HepG2 (cell line): ENCODE data around the gene DLG2. TPM values are rescaled to one million over a fixed set of nuclear protein-coding genes. Genes with fewer than 3 reads are reported as not detected.

Experiments used
- ATAC-seq: fragments of 200-7000 bp; cut with Tn5 transposase; 3 replicates; pipeline ENCODE4 v1.9.1; 2020; ENCODE audit warnings: mild to moderate bottlenecking, moderate library complexity
- BruUV-seq: library from RNA; stranded (reverse); fragments of 400-500 nt; replicated peaks from 2 replicates; lab custom pipeline; 2021; lab: Mats Ljungman, UMichigan
- CTCF ChIA-PET: fragments of 300-600 bp; formaldehyde crosslinking; extraction: SDS; loops from one replicate; lab custom pipeline; 2021; ENCODE audit warnings: low total read pairs, inconsistent platforms, low intra/inter-chr PET ratio; lab: Yijun Ruan, JAX
- POLR2A ChIA-PET: fragments of 350-600 bp; sonication (Branson Sonifier 250); formaldehyde crosslinking; loops from one replicate; lab custom pipeline; 2020; ENCODE audit warnings: antibody characterized with exemption, inconsistent platforms; lab: Yijun Ruan, JAX
- DNase-seq: peaks from one replicate; pipeline ENCODE4 v3.0.0-alpha.2; 2015; ENCODE audit warnings: low spot score
- FAIRE-seq: peaks from 3 replicates; lab custom pipeline; 2011; peaks lifted over from hg19 to GRCh38; lab: Jason Lieb, UNC
- H2AFZ ChIP-seq: one replicate; pipeline ENCODE4 v1.6.1; 2011; ENCODE audit warnings: low read length, inconsistent platforms
- H3K27ac ChIP-seq: fragments of 300-600 bp; 3 replicates; pipeline ENCODE4 v1.8.0; 2011; ENCODE audit warnings: mixed run types, mild to moderate bottlenecking, mixed read lengths, low read length, inconsistent platforms; ENCODE audit not compliant: insufficient read depth; ENCODE audit errors: extremely low read length
- H3K27me3 ChIP-seq, 2 experiments: fragments of 200-600 bp in 1 of 2; 2 replicates in 1 of 2; 3 replicates in 1 of 2; pipeline versions ENCODE4 v1.6.0 to v1.8.0; 2011; ENCODE audit warnings: low read length in 2 of 2, mild to moderate bottlenecking in 2 of 2, moderate library complexity in 2 of 2, inconsistent platforms in 1 of 2; ENCODE audit not compliant: insufficient read depth in 2 of 2, control insufficient read depth in 1 of 2
- H3K36me3 ChIP-seq, 2 experiments: fragments of 200-600 bp in 1 of 2; replicated peaks in 1 of 2; 2 replicates in 1 of 2; 3 replicates in 1 of 2; pipeline versions ENCODE4 v1.5.1 to v1.8.0; 2011; ENCODE audit warnings: low read length in 2 of 2, inconsistent platforms in 1 of 2; ENCODE audit not compliant: insufficient read depth in 2 of 2, control insufficient read depth in 1 of 2
- H3K4me1 ChIP-seq: 2 replicates; pipeline ENCODE4 v1.5.1; 2012; ENCODE audit warnings: low read length, inconsistent platforms; ENCODE audit not compliant: insufficient read depth
- H3K4me2 ChIP-seq: 2 replicates; pipeline ENCODE4 v1.6.0; 2011; ENCODE audit warnings: low read depth, low read length, inconsistent platforms
- H3K4me3 ChIP-seq, 3 experiments: fragments of 200-600 bp in 1 of 3; sonication (generic), shearing (Covaris generic) in 1 of 3; replicated peaks in 1 of 3; 2 replicates each; pipeline ENCODE4 v1.5.1; 2011 to 2016; ENCODE audit warnings: low read length in 3 of 3, inconsistent platforms in 2 of 3, low read depth in 2 of 3, mild to moderate bottlenecking in 2 of 3, control low read depth in 1 of 3, mixed read lengths in 1 of 3; ENCODE audit not compliant: insufficient read depth in 1 of 3
- H3K79me2 ChIP-seq: one replicate; pipeline ENCODE4 v1.6.1; 2011; ENCODE audit warnings: low read length, inconsistent platforms; ENCODE audit not compliant: insufficient read depth
- H3K9ac ChIP-seq: 2 replicates; pipeline ENCODE4 v1.6.0; 2011; ENCODE audit warnings: mild to moderate bottlenecking, low read depth, low read length, inconsistent platforms; ENCODE audit not compliant: insufficient read depth
- H3K9me3 ChIP-seq: 2 replicates; pipeline ENCODE4 v1.5.1; 2012; ENCODE audit warnings: mild to moderate bottlenecking, low read length
- H4K20me1 ChIP-seq: 2 replicates; pipeline ENCODE4 v1.6.0; 2011; ENCODE audit warnings: inconsistent platforms, mild to moderate bottlenecking, low read length, moderate library complexity; ENCODE audit not compliant: insufficient read depth
- FLYWCH1 ChIP-seq: sonication (generic); formaldehyde crosslinking; IDR thresholded peaks from 2 replicates; pipeline ENCODE4 v1.8.1; 2023; ENCODE audit warnings: mild to moderate bottlenecking, missing genetic modification reagents
- FOXP4 ChIP-seq: sonication (generic); formaldehyde crosslinking; IDR thresholded peaks from 2 replicates; pipeline ENCODE4 v1.4.0; 2020; ENCODE audit warnings: missing genetic modification reagents
- HOXA5 ChIP-seq: sonication (generic); formaldehyde crosslinking; IDR thresholded peaks from 2 replicates; pipeline ENCODE4 v1.4.0; 2020; ENCODE audit warnings: missing genetic modification reagents
- JUN ChIP-seq: sonication (generic); formaldehyde crosslinking; IDR thresholded peaks from 2 replicates; pipeline ENCODE4 v1.4.0; 2020; ENCODE audit warnings: mild to moderate bottlenecking, missing genetic modification reagents
- KLF15 ChIP-seq: sonication (generic); formaldehyde crosslinking; IDR thresholded peaks from 2 replicates; pipeline ENCODE4 v1.8.1; 2023; ENCODE audit warnings: borderline replicate concordance, mild to moderate bottlenecking, inconsistent platforms, missing genetic modification reagents, mixed read lengths
- NFKBIZ ChIP-seq: IDR thresholded peaks from 2 replicates; pipeline ENCODE4 v1.6.1; 2018; ENCODE audit warnings: missing genetic modification reagents, missing compliant biosample characterization
- PREB ChIP-seq: sonication (generic); formaldehyde crosslinking; IDR thresholded peaks from 2 replicates; pipeline ENCODE4 v1.4.0; 2020; ENCODE audit warnings: missing genetic modification reagents
- RFX3 ChIP-seq: IDR thresholded peaks from 2 replicates; pipeline ENCODE4 v1.6.1; 2016; ENCODE audit warnings: missing biosample characterization, missing genetic modification reagents
- SYNCRIP ChIP-seq: fragments of 200-400 bp; formaldehyde crosslinking; IDR thresholded peaks from 2 replicates; pipeline ENCODE4 v1.6.1; 2018; ENCODE audit warnings: mild to moderate bottlenecking, low read depth, low read length; ENCODE audit not compliant: insufficient read depth
- TFE3 ChIP-seq: IDR thresholded peaks from 2 replicates; pipeline ENCODE4 v1.6.1; 2016
- ZIK1 ChIP-seq: sonication (generic); formaldehyde crosslinking; IDR thresholded peaks from 2 replicates; pipeline ENCODE4 v1.5.0; 2020; ENCODE audit warnings: mild to moderate bottlenecking, low read depth, missing genetic modification reagents, borderline replicate concordance
- ZNF256 ChIP-seq: sonication (generic); formaldehyde crosslinking; conservative IDR thresholded peaks from 2 replicates; pipeline ENCODE4 v1.4.0; 2020; ENCODE audit warnings: missing genetic modification reagents
- ZNF30 ChIP-seq: sonication (generic); formaldehyde crosslinking; IDR thresholded peaks from 2 replicates; pipeline ENCODE4 v1.5.0; 2020; ENCODE audit warnings: mild to moderate bottlenecking, missing genetic modification reagents
- ZNF672 ChIP-seq: sonication (generic); formaldehyde crosslinking; IDR thresholded peaks from 2 replicates; pipeline ENCODE4 v1.8.1; 2022; ENCODE audit warnings: missing genetic modification reagents
- WGBS: methylation state at CpG from one replicate; pipeline ENCODE4 v1.1.6; 2017; ENCODE audit warnings: low lambda C conversion rate; 5-methylcytosine and 5-hydroxymethylcytosine counted together
- in situ Hi-C: cut with HindIII; loops from 2 replicates; pipeline ENCODE4 v1.10.0; 2017; ENCODE audit warnings: low pct_unique_long_range_greater_than_20kb; ENCODE audit not compliant: extremely low pct_ligation_motif_present
- intact Hi-C: fragments of 100-400 bp; cut with micrococcal nuclease; formaldehyde crosslinking; loops from one replicate; pipeline ENCODE4 v1.10.0; 2022; ENCODE audit not compliant: unreplicated experiment
- polyA plus RNA-seq, 8 experiments: library from polyadenylated mRNA; depleted of rRNA in 3 of 8; stranded (reverse) in 7 of 8; unstranded in 1 of 8; fragments of >200 nt; fragmentation: Illumina TruSeq in 4 of 8; extraction: Trizol in 4 of 8; gene quantifications; 2 replicates each; pipeline versions ENCODE4 v1.2.1 to v1.2.3, GENCODE V29; 2011 to 2016; ENCODE audit warnings: low read depth in 4 of 8, missing spikeins in 1 of 8, mixed read lengths in 1 of 8; ENCODE audit not compliant: insufficient read depth in 1 of 8
- total RNA-seq, 5 experiments: library from RNA; depleted of rRNA; stranded (reverse); fragments of >200 nt; fragmentation: Illumina TruSeq; extraction: Trizol; gene quantifications; 2 replicates each; pipeline ENCODE4 v1.2.3, GENCODE V29; 2016; ENCODE audit warnings: low read depth in 1 of 5
- TF ChIP-seq, protein P1 (sequence below): sonication (generic); formaldehyde crosslinking; IDR thresholded peaks from 2 replicates; pipeline ENCODE4 v1.8.0; 2022; ENCODE audit warnings: missing genetic modification reagents, mild to moderate bottlenecking, inconsistent platforms, borderline replicate concordance
- TF ChIP-seq, protein P2 (sequence below): sonication (generic); formaldehyde crosslinking; IDR thresholded peaks from 2 replicates; pipeline ENCODE4 v1.4.0; 2020; ENCODE audit warnings: mild to moderate bottlenecking, low read depth, missing genetic modification reagents
- TF ChIP-seq, protein P3 (sequence below): sonication (generic); formaldehyde crosslinking; IDR thresholded peaks from 2 replicates; pipeline ENCODE4 v1.8.0; 2022; ENCODE audit warnings: missing genetic modification reagents, low read depth, mild to moderate bottlenecking, borderline replicate concordance

Gene DLG2
- total and polyA plus RNA-seq, 2 of the 13 experiments (the other 11 are each of a cell fraction or from before 2014, with no cell fraction given): 0.46 to 1.0 TPM

- intact Hi-C loops: no loop called here
- in situ Hi-C loops: no loop called here
- no peak for DNase-seq
- no peak overlapping the region for H2AFZ ChIP-seq
- TF ChIP-seq TFE3 (no peak), FLYWCH1 (CRISPR knock-in tag) (no peak), NFKBIZ (CRISPR knock-in tag) (no peak), HOXA5 (CRISPR knock-in tag) (no peak), ZNF30 (CRISPR knock-in tag) (no peak), ZIK1 (CRISPR knock-in tag) (no peak), ZNF256 (CRISPR knock-in tag) (no peak), SYNCRIP (no peak), KLF15 (CRISPR knock-in tag) (no peak), FOXP4 (no peak), PREB (CRISPR knock-in tag) (no peak), RFX3 (CRISPR knock-in tag) (no peak), ZNF672 (no peak), JUN (CRISPR knock-in tag) (no peak)
- TF ChIP-seq, protein P1, sequence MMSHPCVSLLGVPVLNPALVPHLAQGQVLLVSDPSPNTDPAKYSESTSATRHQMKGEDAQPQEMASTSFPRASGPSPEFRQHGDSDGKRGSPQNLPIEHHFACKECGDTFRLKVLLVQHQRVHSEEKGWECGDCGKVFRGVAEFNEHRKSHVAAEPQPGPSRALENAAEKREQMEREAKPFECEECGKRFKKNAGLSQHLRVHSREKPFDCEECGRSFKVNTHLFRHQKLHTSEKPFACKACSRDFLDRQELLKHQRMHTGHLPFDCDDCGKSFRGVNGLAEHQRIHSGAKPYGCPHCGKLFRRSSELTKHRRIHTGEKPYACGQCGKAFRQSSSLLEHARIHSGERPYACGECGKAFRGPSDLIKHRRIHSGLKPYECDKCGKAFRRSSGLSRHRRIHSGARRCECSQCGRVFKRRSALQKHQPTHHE (CRISPR knock-in tag): no peak
- TF ChIP-seq, protein P2, sequence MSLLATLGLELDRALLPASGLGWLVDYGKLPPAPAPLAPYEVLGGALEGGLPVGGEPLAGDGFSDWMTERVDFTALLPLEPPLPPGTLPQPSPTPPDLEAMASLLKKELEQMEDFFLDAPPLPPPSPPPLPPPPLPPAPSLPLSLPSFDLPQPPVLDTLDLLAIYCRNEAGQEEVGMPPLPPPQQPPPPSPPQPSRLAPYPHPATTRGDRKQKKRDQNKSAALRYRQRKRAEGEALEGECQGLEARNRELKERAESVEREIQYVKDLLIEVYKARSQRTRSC (CRISPR knock-in tag): no peak
- TF ChIP-seq, protein P3, sequence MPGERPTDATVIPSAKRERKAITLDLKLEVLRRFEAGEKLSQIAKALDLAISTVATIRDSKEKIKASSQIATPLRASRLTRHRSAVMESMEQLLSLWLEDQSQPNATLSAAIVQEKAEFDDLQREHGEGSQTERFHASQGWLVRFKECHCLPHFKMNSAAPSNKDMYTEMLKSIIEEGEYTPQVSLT (CRISPR knock-in tag): no peak
- POLR2A ChIA-PET: no interaction called here
- CTCF ChIA-PET: no interaction called here
- H3K4me2 ChIP-seq: no peak overlapping the region
- no peaks in the 10 kb centered on the region for H3K9me3 ChIP-seq
- no peak overlapping the region for H3K4me3 ChIP-seq
- H3K9ac ChIP-seq: no peak overlapping the region
- H3K79me2 ChIP-seq: no peaks in the 10 kb centered on the region
- no peaks in the 10 kb centered on the region for H3K4me1 ChIP-seq
- H4K20me1 ChIP-seq: no peaks in the 10 kb centered on the region
- no peak overlapping the region for H3K27ac ChIP-seq
- FAIRE-seq: no peak
- no TSS peak for BruUV-seq
- WGBS: 10% methylated on average over 3 of the region's 3 CpGs
- no peak for ATAC-seq
- H3K36me3 ChIP-seq: no peaks in the 10 kb centered on the region
- H3K27me3 ChIP-seq: no peaks in the 10 kb centered on the region
Observed at GRCh38 chr11:83455356-83455755, 2171.8 kb downstream of the DLG2 start.
